IMR-90 (cell line): ENCODE measurements around the gene TPPP3. TPM values are rescaled to one million over a fixed set of nuclear protein-coding genes. Genes with fewer than 3 reads are reported as not detected.

Experiments
- ATAC-seq: fragments of 200-7000 bp; cut with Tn5 transposase; 2 replicates; pipeline ENCODE4 v1.9.1; 2020; ENCODE audit warnings: low read depth, mild to moderate bottlenecking, moderate library complexity
- BruUV-seq: library from RNA; stranded (reverse); fragments of 400-500 nt; replicated peaks from 2 replicates; lab custom pipeline; 2021; lab: Mats Ljungman, UMichigan
- CTCF ChIA-PET: fragments of 300-600 bp; formaldehyde crosslinking; extraction: SDS; loops from one replicate; lab custom pipeline; 2021; ENCODE audit warnings: antibody characterized with exemption; lab: Yijun Ruan, JAX
- POLR2A ChIA-PET: fragments of 300-600 bp; sonication (Branson Sonifier 250); formaldehyde crosslinking; loops from one replicate; lab custom pipeline; 2022; ENCODE audit warnings: antibody characterized with exemption; ENCODE audit not compliant: unreplicated experiment; lab: Charles Lee
- DNase-seq: peaks from one replicate; pipeline ENCODE4 v3.0.0; 2013
- H2AFZ ChIP-seq: replicated peaks from 2 replicates; pipeline ENCODE3; 2013; ENCODE audit warnings: low read length, mild to moderate bottlenecking; ENCODE audit not compliant: poor library complexity
- H2AK5ac ChIP-seq: 2 replicates; pipeline ENCODE4 v1.6.1; 2013; ENCODE audit warnings: low read depth, low read length, inconsistent platforms
- H2AK9ac ChIP-seq: replicated peaks from 2 replicates; pipeline ENCODE3; 2013; ENCODE audit warnings: mild to moderate bottlenecking, low read depth, low read length, moderate library complexity; ENCODE audit not compliant: poor library complexity
- H2BK120ac ChIP-seq: 2 replicates; pipeline ENCODE4 v1.6.1; 2013; ENCODE audit warnings: low read depth, low read length, inconsistent platforms
- H2BK15ac ChIP-seq: 3 replicates; pipeline ENCODE4 v1.6.1; 2013; ENCODE audit warnings: low read depth, low read length, inconsistent platforms
- H2BK20ac ChIP-seq: 2 replicates; pipeline ENCODE4 v1.6.1; 2013; ENCODE audit warnings: low read depth, mild to moderate bottlenecking, inconsistent platforms, low read length, moderate library complexity
- H2BK5ac ChIP-seq: 2 replicates; pipeline ENCODE4 v1.6.1; 2013; ENCODE audit warnings: mild to moderate bottlenecking, low read depth, low read length, inconsistent platforms; ENCODE audit not compliant: poor library complexity, severe bottlenecking
- H3K14ac ChIP-seq: replicated peaks from 2 replicates; pipeline ENCODE4 v1.6.1; 2013; ENCODE audit warnings: low read depth, low read length, inconsistent platforms
- H3K18ac ChIP-seq: 2 replicates; pipeline ENCODE4 v1.6.1; 2013; ENCODE audit warnings: low read depth, low read length, control low read depth
- H3K23ac ChIP-seq: 2 replicates; pipeline ENCODE4 v1.6.1; 2013; ENCODE audit warnings: low read depth, low read length, inconsistent platforms
- H3K27ac ChIP-seq: 2 replicates; pipeline ENCODE4 v1.5.1; 2013; ENCODE audit warnings: mild to moderate bottlenecking, control low read depth, low read length; ENCODE audit not compliant: insufficient read depth
- H3K27me3 ChIP-seq: 2 replicates; pipeline ENCODE4 v1.6.1; 2013; ENCODE audit warnings: low read length; ENCODE audit not compliant: control insufficient read depth, insufficient read depth
- H3K36me3 ChIP-seq: 2 replicates; pipeline ENCODE4 v1.6.1; 2013; ENCODE audit warnings: low read length, mixed read lengths; ENCODE audit not compliant: control insufficient read depth, insufficient read depth
- H3K4ac ChIP-seq: 2 replicates; pipeline ENCODE4 v1.6.1; 2013; ENCODE audit warnings: low read depth, low read length, inconsistent platforms
- H3K4me1 ChIP-seq: 2 replicates; pipeline ENCODE4 v1.6.1; 2013; ENCODE audit warnings: low read length, mixed read lengths; ENCODE audit not compliant: control insufficient read depth, insufficient read depth
- H3K4me2 ChIP-seq: 2 replicates; pipeline ENCODE4 v1.6.1; 2013; ENCODE audit warnings: low read depth, mild to moderate bottlenecking, control low read depth, low read length, moderate library complexity
- H3K4me3 ChIP-seq: 2 replicates; pipeline ENCODE4 v1.5.1; 2013; ENCODE audit warnings: low read depth, mild to moderate bottlenecking, control low read depth, low read length, moderate library complexity; ENCODE audit not compliant: insufficient read depth
- H3K56ac ChIP-seq: 2 replicates; pipeline ENCODE4 v1.6.1; 2013; ENCODE audit warnings: low read length, inconsistent platforms; ENCODE audit not compliant: insufficient read depth; ENCODE audit errors: extremely low read depth
- H3K79me1 ChIP-seq, 2 experiments: 2 replicates each; pipeline ENCODE4 v1.6.1; 2013; ENCODE audit warnings: low read length in 2 of 2, inconsistent platforms in 1 of 2, low read depth in 1 of 2
- H3K9ac ChIP-seq: 2 replicates; pipeline ENCODE4 v1.6.1; 2013; ENCODE audit warnings: low read depth, low read length, control low read depth
- H3K9me1 ChIP-seq: 2 replicates; pipeline ENCODE4 v1.6.1; 2013; ENCODE audit warnings: low read length, inconsistent platforms; ENCODE audit not compliant: insufficient read depth
- H3K9me3 ChIP-seq: 2 replicates; pipeline ENCODE4 v1.6.1; 2013; ENCODE audit warnings: low read length; ENCODE audit not compliant: control insufficient read depth, insufficient read depth
- H4K20me1 ChIP-seq: 2 replicates; pipeline ENCODE4 v1.6.1; 2013; ENCODE audit warnings: low read length, inconsistent platforms; ENCODE audit not compliant: insufficient read depth
- H4K5ac ChIP-seq: 2 replicates; pipeline ENCODE4 v1.6.1; 2013; ENCODE audit warnings: mild to moderate bottlenecking, low read depth, low read length, control low read depth
- H4K8ac ChIP-seq, 2 experiments: 2 replicates each; pipeline ENCODE4 v1.6.1; 2013; ENCODE audit warnings: low read depth in 2 of 2, low read length in 2 of 2, control low read depth in 1 of 2, inconsistent platforms in 1 of 2
- H4K91ac ChIP-seq: 2 replicates; pipeline ENCODE4 v1.6.1; 2013; ENCODE audit warnings: low read depth, low read length, inconsistent platforms; ENCODE audit not compliant: insufficient read depth
- RAD21 ChIP-seq: IDR thresholded peaks from 2 replicates; pipeline ENCODE4 v1.6.1; 2012; ENCODE audit warnings: low read length, improper control_type of control experiment
- WGBS, 2 experiments: methylation state at CpG; one replicate each; pipeline versions ENCODE4 v1.1.5 to v1.1.7; 2013; ENCODE audit warnings: missing lambda C conversion rate in 2 of 2; ENCODE audit not compliant: insufficient read length in 1 of 2; ENCODE audit errors: extremely low coverage in 2 of 2; 5-methylcytosine and 5-hydroxymethylcytosine counted together
- dilution Hi-C: fragments of 300-500 bp; cut with HindIII; formaldehyde crosslinking; loops from one replicate; pipeline ENCODE4 v1.14.3; 2018; ENCODE audit warnings: low sequenced_read_pairs; ENCODE audit not compliant: unreplicated experiment
- in situ Hi-C: fragments of 300-500 bp; cut with MboI; formaldehyde crosslinking; loops from 3 replicates; pipeline ENCODE4 v1.14.3; 2019; ENCODE audit warnings: low sequenced_read_pairs, inconsistent platforms, mixed read lengths
- intact Hi-C: fragments of 100-400 bp; cut with micrococcal nuclease; formaldehyde crosslinking; loops from 2 replicates; pipeline ENCODE4 v1.10.0; 2022
- polyA plus RNA-seq, 3 experiments: library from polyadenylated mRNA; depleted of rRNA; stranded (reverse); fragments of >200 nt; gene quantifications; 2 replicates each; pipeline ENCODE4 v1.2.3, GENCODE V29; 2012; ENCODE audit warnings: low replicate concordance in 1 of 3
- total RNA-seq: library from RNA; depleted of rRNA; stranded (reverse); fragments of >200 nt; gene quantifications from 2 replicates; pipeline ENCODE4 v1.2.3, GENCODE V29; 2012

The TPPP3 gene
- total and polyA plus RNA-seq, 2 of the 4 experiments (the other 2 are of a cell fraction) = 0.54 to 2.4 TPM

GRCh38 chr16:67441271-67441753 lies 48.0 kb upstream of the TPPP3 start:
- H3K9me1 ChIP-seq = peaks cover 5% of the 10 kb centered on the region; the same call in 1 of the 2 replicates
- H4K8ac ChIP-seq = no peak overlapping the region
- ChIA-PET POLR2A (interaction anchor here (0.5 kb wide), 1 partner anchor 9 kb away, joined by 3 read pairs; no protein-coding TSS in a partner anchor), CTCF (interaction anchor here (1.2 kb wide), 1 partner anchor 13 kb away, joined by 3 read pairs; no protein-coding TSS in a partner anchor)
- no peak for DNase-seq
- no peak for TF ChIP-seq RAD21
- no peak overlapping the region for H2BK5ac ChIP-seq
- BruUV-seq = no TSS peak
- no peak overlapping the region for H3K4me3 ChIP-seq
- H3K18ac ChIP-seq = no peak overlapping the region
- in situ Hi-C loops (no loop called here), intact Hi-C loops (no loop called here), dilution Hi-C loops (no loop called here)
- H4K91ac ChIP-seq = no peak overlapping the region
- H2BK15ac ChIP-seq = no peak overlapping the region
- no peaks in the 10 kb centered on the region for H3K9me3 ChIP-seq
- no peak overlapping the region for H3K4me2 ChIP-seq
- H3K79me1 ChIP-seq = peaks cover 0 to 43% of the 10 kb centered on the region in 2 experiments; a peak in 2 of 4 replicates
- no peak overlapping the region for H3K14ac ChIP-seq
- no peak overlapping the region for H3K23ac ChIP-seq
- H3K4me1 ChIP-seq = peaks cover 23% of the 10 kb centered on the region
- H3K27ac ChIP-seq = no peak overlapping the region; the same call in 1 of the 2 replicates
- peaks cover 37% of the 10 kb centered on the region for H3K36me3 ChIP-seq
- no peak overlapping the region for H4K5ac ChIP-seq
- H3K4ac ChIP-seq = no peak overlapping the region
- H4K20me1 ChIP-seq = peaks cover 39% of the 10 kb centered on the region
- no peak overlapping the region for H2AFZ ChIP-seq
- 87% methylated on average over 10 of the region's 17 CpGs; no CpG with 5 or more reads in 1 of the 2 experiments for WGBS, 2 experiments
- H2BK20ac ChIP-seq = no peak overlapping the region
- H2AK9ac ChIP-seq = no peak overlapping the region
- no peak overlapping the region for H3K9ac ChIP-seq
- H2BK120ac ChIP-seq = no peak overlapping the region
- ATAC-seq = no peak
- no peaks in the 10 kb centered on the region for H3K27me3 ChIP-seq
- no peak overlapping the region for H3K56ac ChIP-seq
- H2AK5ac ChIP-seq = no peak overlapping the region
